HS-5 (cell line): ENCODE measurements around the gene PPP2R5B.
A peak's percentile ranks its signal among the peaks of the same experiment; 100 is the strongest.

Experiments
- DNase-seq: peaks from one replicate; pipeline ENCODE4 v3.0.0-alpha.2; 2012; ENCODE audit warnings: low read depth

PPP2R5B gene

DNA sequence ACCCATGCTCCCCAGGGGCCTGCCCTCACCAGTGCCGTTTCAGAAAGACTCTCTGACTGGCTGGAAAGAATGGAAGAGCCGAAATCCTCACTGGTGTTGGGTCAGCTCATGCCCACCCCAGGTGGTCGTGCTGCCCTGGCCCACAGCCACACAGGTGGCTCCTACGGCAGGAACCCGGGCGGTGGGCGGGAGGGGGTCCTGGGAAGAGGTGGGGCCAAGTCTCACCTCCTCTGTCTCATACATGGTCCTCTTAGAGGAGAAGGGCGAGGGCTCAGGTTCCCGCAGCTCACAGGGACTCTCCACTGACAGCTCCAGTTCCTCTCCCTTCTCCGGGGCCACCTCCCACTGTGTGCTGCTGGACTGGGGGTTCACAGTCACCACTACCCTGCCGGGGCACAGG is 15.7 kb upstream of the PPP2R5B start:
- no peak for DNase-seq

DNA sequence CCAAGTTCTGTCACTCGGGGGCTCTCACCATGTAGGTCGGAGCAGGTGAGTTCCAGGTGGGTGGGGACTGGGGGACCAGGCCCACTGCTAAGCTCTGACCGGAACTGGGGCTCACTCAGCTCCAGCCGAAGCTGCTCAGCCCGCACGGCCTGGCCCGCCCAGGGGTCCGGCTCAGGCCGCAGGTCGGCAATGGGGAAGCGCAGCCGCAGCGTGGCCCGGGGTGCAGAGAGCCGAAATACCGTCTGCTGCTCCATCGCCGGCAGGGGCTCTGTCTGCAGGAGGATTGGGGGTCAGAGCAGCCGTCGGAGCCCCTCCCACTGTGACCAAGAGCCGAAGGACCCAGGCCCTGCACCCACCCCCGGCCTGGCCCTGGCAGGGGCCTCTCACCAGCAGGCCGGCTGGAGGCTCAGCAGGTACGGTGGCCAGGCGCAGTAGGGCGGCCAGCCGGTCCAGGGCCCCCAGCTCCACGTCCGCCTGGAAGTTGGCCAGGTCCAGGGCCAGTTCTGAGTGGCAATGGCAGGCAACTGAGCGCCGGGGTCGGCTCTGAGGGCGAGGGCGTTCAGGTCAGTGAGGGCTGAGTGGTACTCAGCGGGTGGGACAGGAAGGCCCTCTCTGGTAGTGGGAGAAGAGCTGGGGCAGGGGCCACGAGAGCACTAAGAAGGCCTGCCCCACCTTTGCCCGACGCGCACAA is 14.7 kb upstream of the PPP2R5B start:
- DNase-seq: no peak

DNA sequence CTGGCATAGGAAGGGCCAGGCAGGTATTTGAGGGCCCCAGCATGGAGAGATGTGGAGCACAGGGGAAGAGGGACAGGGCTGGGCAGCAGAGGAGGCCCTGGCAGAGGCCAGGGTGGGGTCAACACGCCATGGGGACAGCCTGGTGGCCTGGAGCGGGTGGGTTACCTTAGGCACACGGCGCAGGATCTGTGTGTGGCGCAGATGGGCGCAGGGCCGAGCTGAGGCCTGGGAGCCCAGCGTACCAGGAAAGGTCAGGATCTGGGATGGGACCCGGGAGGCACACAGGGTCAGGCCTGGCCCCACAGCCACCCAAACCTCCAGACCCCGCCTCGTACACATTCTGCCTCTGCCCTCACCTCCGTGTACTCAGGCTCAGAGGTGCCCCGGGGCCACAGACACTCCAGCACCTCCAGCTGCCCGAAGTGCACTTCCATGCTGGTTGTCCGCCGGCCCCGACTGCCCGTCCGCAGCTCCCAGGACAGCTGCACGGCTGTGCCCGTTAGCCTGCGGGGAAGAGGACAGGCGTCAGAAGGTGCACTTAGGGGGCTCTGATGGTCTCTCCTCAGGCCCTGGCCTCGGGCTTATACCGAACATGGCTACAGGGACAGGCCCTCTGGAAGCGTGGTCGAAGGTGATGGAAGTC is 13.9 kb upstream of the PPP2R5B start:
- DNase-seq: no peak

DNA sequence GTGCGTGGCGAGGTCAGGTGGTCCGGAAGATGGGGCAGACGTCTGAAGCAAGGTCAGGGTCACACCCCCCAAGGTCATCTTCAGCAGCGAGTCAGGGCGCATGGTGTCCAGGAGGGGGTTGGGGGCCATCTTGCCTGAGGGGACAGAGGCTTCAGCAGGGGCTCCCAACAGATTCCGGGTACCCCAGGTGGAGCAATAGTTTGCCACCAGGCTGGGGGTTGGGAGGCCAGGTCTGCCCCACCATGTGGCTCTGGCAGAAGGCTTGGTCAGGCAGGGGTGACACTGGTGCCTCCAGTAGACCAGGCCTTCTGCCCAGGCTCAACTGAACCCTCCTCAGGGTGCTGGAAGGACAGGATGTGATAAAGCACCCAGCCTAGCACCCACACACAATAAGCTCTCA is 13.3 kb upstream of the PPP2R5B start:
- no peak for DNase-seq

DNA sequence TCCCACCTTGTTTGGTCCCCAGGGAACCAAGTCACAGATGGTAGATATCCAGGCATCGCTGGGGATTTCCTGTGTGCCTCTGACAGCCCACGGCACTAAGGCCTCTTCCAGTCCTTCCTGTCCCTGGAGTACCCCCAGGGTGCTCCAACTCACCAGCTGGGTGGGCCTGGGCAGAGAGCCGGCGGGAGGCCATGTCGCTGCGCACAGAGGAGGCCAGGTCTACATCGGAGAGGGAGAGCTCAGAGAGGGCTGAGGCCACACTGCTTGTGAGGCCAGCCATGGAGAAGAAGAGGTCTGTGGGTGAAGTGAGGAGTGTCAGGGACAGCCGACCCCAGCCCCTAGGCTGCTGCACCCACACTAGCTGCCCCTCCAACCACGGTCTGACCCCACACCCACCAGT is 12.8 kb upstream of the PPP2R5B start:
- no peak for DNase-seq

DNA sequence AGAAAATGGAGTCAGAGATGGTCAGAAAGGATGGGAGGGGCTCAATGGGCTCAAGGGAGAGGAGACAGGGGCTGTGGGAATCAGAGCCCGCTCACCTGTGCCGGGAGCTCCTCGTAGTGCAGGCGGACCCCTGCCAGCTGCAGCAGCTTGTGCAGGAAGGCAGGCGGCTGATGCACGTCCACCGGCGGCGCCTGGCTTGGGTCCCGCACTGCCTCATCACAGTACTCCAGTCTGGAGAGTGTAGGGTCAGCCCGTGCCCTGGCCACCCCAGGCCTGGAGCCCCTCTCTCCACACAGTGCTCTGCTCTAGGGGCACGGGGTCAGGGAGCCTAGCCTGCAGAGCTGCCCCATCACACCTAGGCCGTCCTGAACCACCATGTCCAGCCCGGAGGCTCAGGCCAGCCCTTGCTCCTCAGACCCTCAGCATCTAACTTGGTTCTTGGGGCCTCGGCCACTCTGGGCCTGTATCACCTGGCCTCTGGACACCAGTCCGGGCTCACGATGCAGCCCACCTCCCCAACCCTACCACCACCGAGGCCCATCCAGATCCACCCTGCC is 11.2 kb upstream of the PPP2R5B start:
- DNase-seq: no peak

DNA sequence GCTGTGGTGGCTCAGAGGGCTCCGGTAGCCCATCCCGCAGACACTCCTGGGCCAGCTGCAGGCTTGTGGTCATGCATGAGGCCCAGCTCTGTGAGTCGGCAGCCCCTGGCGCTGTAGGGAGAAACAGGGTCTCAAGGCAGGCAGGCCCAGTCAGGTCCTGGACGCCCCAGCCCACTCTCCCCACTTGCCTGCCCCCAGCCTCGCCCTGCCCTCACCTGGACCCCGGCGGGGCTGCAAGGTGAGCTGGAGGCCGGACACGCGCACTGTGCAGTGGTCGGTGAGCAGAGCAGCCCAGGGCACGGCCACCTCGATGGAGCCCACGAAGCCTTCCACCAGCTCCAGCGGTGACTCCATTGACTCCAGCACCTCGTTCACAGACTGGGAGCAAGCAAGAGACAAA is 10.4 kb upstream of the PPP2R5B start:
- no peak for DNase-seq

DNA sequence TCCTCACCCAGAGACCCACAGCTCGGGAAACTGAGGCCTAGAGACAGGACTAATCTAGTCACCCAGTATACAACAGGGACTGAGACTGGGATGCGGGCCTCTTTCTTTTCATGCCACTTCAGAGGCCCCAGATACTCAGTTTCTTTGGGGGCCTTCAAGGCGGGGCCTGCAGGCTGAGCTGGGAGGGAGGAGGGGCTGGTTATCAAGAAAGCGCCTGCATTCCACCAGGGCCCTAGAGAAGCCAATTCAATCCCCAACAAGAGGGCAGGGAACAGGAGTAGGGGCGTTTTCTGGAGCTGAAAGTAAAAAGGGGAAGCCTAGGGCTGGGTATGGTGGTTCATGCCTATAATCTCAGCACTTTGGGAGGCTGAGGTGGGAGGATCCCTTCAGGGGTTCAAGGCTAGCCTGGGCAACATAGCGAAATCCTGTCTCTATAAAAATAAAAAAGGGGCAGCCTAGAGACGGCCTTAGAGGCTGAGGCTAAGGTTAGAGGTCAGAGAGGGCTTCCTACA is 9.1 kb upstream of the PPP2R5B start:
- no peak for DNase-seq

DNA sequence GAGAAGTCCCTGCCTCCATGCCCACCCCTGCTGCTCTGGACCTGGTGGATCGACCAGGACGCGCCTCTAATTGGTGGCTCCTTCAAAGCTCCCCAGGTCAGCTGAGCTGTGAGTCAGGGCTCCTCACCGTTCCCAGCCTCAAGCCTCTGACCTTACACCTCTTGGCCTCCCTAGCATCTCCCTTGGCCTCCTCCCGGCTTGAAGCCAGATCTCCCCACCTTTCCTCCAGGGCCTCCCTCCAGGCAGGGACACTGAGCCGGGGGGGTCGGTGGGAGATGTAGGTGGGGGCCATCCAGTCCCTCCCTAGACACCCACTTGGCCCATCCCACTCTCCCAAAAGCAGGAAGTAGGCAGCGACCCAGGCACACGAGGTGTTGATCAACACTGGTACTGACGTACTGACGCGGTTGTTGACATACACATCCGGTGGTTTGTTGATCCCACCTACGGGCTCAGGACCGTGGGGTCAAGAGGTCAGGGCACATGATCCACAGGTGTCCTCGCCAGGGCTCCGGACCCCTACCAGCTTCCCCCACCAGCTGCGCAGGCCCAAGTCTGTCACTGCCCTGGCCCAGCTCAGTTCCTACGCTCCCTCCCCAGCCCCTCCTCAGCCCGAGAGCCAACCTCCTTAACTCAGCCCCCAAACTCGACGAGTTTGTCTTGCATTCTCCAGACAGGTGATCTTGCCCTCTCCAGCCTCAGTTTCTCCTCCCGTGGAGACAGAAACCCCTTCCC is 8.3 kb upstream of the PPP2R5B start:
- DNase-seq: peak; percentile 28

DNA sequence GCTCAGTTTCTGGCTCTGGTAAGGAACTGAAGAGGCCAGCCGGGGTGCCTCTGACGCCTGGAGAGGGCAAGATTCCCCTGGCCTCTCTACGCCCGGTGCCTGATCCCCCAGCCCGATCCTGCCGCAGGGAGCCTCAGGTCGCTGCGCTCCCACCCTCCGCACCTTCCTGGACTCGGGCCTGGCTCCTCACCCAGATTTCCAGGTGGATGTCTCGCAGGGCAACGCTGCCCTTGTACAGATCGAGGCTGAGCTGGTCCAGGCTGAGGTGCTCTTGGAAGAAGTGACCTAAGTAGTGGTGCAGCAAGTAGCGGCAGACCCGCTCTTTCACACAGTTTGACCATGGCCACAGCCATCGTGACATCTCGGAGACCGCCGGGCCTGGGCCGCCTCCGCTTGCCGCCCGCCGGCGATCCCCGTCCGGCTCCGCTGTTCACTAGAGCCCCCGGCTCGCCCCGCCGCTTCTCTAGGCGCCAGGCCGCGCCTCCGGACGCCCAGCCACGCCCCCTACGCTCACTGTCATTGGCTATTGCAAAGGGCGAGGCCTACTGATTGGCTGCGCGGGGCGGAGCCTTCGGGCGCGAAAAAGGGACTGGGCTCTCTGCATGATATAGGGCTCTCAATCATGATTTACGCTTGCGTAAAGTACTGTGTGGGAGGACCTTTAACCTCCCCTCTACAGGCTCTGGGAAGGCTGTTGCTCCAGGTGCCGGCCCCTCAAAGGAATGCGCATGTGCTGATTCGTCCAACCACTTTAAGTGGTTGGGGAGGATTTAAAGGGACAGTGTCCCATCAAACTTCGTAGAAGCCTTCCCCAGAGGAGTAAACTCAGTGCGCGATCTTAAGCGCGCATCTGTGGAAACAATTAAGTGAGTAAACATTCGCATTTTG is 7.5 kb upstream of the PPP2R5B start, which contains the start of gene ATG2A:
TSS of gene ATG2A (minus strand) at position 435 of the 888 bp plus-strand sequence. CDS start at position 361, 74 bp downstream.
- peak; percentile 99 for DNase-seq

DNA sequence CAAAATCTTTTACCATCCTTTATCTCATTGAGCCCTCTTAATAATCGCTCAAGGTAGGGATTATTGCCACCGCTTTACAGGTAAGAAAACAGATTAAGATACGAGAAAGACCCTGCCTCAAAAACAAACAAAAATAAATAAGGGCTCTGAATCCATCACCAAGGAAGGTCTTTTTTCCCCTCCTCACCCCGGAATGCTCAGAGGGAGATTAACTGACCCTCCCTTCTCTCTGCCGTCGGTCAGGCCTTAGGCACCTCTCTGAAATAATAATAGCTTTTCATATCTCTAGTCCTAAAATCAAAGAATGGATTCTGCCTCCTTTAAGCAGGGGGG is 6.9 kb upstream of the PPP2R5B start:
- no peak for DNase-seq

DNA sequence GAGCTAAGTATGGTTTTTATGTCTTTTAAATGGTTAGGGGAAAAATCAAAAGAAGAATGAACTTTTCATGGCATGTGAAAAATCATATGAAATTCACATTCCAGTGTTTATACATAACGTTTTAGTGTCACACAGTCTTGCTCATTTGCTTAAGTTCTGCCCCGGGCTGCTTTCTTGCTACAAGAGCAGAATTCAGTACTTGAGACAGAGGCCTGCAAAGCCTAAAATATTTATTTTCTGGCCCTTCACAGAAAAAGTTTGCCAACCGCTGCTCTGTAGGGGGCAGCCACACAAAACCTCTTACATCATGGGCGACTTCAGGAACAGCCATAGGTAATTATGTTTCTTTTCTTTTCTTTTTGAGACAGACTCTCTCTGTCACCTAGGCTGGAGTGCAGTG is 6.5 kb upstream of the PPP2R5B start:
- no peak for DNase-seq

DNA sequence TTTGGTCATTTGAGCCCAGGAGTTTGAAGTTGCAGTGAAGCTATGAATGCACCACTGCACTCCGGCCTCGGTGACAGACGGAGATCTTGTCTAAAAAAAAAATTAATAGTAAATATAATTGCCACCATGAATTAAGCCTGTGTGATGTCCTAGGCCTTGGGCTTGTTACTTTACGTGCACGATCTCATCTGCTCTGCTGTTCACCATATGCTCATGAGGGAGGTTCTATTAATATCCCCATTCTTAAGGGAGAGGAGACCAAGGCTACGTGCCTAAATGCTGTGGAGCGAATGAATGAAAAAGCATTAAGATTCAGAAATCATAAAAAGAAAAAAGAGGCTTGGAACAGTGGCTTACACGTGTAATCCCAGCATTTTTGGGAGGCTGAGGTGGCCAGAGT is 4.9 kb upstream of the PPP2R5B start:
- DNase-seq: no peak

DNA sequence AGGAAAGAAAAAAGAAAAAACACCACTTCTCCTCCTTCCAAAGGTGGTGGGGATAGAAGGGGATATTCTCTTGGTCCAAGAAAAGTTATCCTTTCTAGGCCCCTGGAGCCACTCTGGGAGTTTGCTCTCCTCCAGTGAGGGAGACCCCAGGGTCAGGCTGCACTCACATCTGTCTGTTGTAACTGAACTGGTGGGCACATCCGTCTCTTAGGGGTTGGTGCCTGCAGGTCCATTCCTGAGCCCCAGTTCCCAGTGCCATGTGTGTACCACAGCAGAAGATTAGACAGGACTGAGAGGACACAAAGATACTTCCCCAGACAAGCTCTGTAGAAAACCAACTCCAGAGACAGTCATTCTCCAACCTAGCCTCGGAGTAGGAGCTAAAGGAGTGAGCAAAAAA is 4.4 kb upstream of the PPP2R5B start:
- DNase-seq: no peak

DNA sequence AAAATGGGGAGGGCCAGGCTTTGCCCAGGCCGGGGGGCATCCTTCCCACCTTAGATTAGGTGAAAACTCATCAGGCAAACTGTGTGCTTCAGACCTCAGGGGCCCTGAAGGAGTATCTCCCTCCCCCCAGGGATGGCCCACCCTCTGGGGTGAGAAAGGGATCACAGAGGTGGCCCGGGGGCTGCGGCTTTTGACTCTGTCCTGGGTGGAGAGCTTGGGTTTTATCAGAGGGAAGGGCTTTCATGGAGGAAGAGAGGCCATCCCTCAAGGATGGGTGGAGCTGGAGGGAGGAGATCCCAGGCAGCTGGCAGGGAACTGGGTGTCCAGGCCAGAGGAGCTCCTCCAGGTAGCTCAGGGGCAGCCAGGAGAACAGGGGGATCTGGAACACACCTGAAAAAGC is 3.1 kb upstream of the PPP2R5B start:
- no peak for DNase-seq

DNA sequence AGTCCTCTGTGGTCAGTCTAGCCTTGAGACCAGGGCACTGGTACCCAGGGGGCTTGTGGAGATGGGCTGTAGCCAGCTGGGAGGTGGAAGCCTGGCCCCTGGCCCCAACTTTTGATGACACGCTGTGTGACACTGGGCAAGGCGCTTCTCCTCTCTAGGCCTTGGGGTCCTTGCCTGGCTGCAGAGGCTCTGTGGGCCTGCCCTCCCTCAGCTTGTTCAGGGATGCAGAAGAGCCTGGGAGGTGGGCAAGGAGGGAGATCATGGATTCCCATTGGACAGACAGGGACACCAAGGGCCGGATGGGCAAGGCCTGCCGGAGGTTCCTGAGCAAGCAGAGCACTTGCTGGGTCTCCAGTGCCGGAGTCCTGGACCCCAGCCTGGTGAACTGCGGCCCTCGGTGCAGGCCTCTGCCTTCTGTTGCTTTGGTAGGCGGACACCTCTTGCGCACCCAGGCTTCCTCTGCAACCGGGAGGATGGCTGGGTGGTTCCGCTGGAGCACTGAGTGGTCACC is 1.3 kb upstream of the PPP2R5B start:
- DNase-seq: no peak

DNA sequence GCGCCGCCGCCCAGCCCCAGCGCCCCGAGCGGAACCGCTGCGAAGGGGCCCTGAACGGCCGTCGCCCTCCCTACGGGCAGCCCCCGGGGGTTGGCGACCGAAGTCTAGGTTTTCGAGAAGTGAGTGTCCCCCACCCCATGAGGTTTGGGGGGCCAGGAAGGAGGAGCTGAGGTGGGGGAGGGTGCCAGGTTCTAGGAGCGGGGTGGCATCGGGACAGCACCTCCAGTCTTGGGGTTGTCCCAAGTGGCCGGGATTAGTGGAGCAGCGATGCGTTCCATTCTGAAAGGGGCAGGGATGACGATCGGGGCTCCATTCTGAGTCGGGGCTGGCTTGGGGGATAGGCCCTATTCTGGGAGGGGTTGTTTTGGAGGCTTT is 408 bp downstream of the PPP2R5B start:
- no peak for DNase-seq

DNA sequence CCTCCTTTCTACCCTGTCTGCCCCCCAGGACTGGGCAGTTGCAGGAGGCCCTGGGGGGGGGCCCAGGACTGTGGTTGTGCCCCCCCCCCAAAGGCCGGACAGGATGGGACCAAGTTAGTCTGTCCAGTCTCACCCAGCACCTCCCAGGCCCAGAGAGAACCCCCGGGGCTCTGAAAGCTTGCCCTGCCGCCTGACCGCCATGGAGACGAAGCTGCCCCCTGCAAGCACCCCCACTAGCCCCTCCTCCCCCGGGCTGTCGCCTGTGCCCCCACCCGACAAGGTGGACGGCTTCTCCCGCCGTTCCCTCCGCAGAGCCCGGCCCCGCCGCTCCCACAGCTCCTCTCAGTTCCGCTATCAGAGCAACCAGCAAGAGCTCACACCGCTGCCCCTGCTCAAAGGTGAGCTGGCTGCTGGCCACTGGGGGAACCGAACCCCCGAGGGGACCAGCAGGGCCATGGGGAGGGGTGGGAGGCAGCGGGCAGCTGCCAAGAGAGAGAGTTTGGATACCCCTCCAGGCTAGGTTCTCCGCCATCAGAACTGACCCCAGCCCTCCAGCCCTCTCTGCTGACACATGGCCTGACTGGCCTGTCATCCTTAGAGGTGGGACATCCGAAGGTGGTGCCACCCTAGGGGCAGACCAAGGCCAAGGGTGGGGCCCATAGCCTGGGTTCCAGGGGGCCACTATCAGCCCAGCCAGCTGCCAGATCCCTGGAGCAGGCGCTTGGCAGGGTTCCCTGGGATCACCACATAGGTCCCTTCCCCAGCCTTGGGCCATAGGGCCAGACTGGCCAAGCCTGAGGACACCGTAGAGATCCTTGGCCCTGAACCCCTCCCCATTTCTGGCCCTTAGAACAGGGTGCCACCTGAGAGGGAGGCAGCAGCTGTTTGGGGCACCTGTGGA is 1.3 kb downstream of the PPP2R5B start:
- no peak for DNase-seq

DNA sequence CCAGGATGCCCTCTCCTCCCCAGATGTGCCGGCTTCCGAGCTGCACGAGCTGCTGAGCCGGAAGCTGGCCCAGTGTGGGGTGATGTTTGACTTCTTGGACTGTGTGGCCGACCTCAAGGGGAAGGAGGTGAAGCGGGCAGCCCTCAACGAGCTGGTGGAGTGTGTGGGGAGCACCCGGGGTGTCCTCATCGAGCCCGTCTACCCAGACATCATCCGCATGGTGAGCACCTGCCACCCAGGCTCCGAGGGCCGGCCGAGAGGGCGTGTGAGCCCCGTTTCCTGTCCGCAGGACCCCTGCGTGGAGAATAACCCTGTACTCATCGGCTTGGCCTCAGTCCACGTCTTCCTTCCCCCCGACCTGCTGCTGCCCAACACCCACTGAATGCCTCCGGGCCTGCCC is 2.2 kb downstream of the PPP2R5B start:
- no peak for DNase-seq

DNA sequence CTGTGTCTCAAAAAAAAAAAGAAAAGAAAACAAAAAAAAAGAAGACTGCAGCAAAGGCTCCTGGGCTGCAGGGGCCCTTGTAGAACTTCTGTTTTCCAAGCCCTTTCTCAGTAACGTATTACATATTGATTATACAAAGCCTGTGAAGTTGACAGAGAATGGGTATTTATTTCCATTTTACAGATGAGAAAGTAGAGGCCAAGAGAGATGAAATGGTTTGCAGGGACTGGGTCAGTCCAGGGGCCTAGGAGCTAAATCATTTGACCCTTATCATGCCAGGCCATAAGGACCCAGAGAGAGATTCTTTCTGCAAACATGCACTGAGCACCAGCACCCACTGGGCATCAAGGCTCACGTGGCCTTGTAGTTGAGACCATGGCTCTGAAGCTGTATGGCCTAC is 4.5 kb downstream of the PPP2R5B start:
- DNase-seq: no peak

DNA sequence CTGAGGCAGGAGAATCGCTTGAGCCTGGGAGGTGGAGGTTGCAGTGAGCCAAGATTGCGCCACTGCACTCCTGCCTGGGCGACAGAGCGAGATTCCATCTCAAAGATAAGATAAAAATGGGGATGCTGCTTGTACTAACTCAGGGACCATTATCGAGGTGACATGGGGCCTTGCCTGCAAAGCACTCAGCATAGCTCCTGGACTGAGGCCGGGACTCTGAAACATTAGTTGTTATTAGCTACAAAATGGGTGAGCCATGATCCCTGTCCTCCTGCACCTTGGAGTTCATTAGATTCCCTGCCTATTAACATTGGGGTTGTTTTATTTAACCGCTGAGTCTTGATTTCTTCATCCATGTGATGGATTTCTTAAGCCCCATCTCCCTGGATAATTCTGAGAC is 5.1 kb downstream of the PPP2R5B start:
- DNase-seq: no peak
